ENCODE data around the gene SLC38A8. TPM values are rescaled to one million over a fixed set of nuclear protein-coding genes. Genes with fewer than 3 reads are reported as not detected.

Gene SLC38A8
- not detected in 2 replicates for total RNA-seq

DNA sequence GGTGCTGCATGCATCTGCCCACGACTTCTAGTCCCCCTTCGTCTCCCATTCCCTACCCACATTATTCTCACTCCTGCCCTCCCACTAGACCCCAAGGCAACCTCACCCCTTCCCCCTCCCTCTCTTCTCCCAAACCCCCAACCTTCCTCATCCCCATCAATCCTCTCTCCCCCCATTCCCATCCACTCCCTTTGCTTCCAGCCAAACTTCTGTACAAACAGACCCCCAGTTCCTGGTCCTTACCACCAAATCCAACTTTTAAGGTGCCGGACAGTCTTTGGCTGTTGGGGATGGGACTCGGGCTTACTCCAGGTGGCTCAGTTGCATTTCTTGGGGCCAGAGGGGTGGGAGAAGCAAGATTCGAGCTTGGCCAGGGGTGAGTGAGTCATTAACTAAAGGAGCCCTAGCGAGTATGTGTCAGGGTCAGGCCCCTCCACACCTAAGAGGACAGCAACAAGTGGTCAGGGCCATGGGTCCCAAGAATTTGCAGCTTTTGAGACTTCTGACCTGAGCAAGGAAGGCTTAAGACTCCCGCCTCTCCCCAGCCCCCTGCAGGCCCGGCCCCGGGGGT lies at the start of gene SLC38A8:
TSS of gene SLC38A8 (minus strand) at position 488 of the 571 bp plus-strand sequence. CDS start 638 bp downstream, outside the sequence.

GRCh38 chr16:83967838-83968305 lies 74.7 kb downstream of the SLC38A8 start, which contains the start of gene NECAB2:
Gene NECAB2, plus strand, starts transcription at chr16:83968244. Its CDS starts 405 bp downstream, at chr16:83968649.

Other genes starting within 250 kb of the SLC38A8 start
- 20.7 and 21.3 TPM in 2 replicates for gene HSBP1, start 234.8 kb downstream of the SLC38A8 start, total RNA-seq
- gene MLYCD, start 143.7 kb downstream of the SLC38A8 start, total RNA-seq, result 1.8 and 2.0 TPM in 2 replicates
- gene OSGIN1, start 89.6 kb downstream of the SLC38A8 start, total RNA-seq, result 2.3 and 3.5 TPM in 2 replicates
- 0.86 TPM in 1 of 2 replicates, not detected in the other for gene NECAB2, start 74.6 kb downstream of the SLC38A8 start, total RNA-seq
- 96.6 and 101 TPM in 2 replicates for gene MBTPS1, start 74.1 kb upstream of the SLC38A8 start, total RNA-seq
- gene HSDL1, start 102.4 kb upstream of the SLC38A8 start, total RNA-seq, result 11.5 and 12.4 TPM in 2 replicates
- gene DNAAF1, start 102.5 kb upstream of the SLC38A8 start, total RNA-seq, result 1.2 TPM in 1 of 2 replicates, not detected in the other
- gene TAF1C, start 144.3 kb upstream of the SLC38A8 start, total RNA-seq, result 14.9 and 29.4 TPM in 2 replicates
- gene ADAD2, start 148.4 kb upstream of the SLC38A8 start, total RNA-seq, result not detected in 2 replicates
- not detected in 2 replicates for gene KCNG4, start 197.2 kb upstream of the SLC38A8 start, total RNA-seq